Suprapubic skin (tissue), 4 donors: Measurements from ENCODE around the gene CRPPA. TPM values are rescaled to one million over a fixed set of nuclear protein-coding genes. Genes with fewer than 3 reads are reported as not detected.
"Not testable (repeated sequence)": the region's sequence is repeated elsewhere in the genome, so short reads cannot be mapped to it uniquely, and the experiment has no call there.

Source experiments
- DNase-seq, 2 donors: peaks; one replicate each; pipeline ENCODE4 v3.0.0-alpha.2; 2019; ENCODE audit warnings: low spot score in 2 of 2
- H3K27ac ChIP-seq: fragments of 200-600 bp; sonication (generic); one replicate; pipeline ENCODE4 v1.5.1; 2019
- H3K27me3 ChIP-seq: fragments of 200-600 bp; sonication (generic); one replicate; pipeline ENCODE4 v1.5.1; 2019
- H3K36me3 ChIP-seq: fragments of 200-600 bp; sonication (generic); one replicate; pipeline ENCODE4 v1.5.1; 2019
- H3K4me1 ChIP-seq: fragments of 200-600 bp; sonication (generic); one replicate; pipeline ENCODE4 v1.5.1; 2019
- H3K4me3 ChIP-seq: fragments of 200-600 bp; sonication (generic); one replicate; pipeline ENCODE4 v1.5.1; 2019; ENCODE audit warnings: mild to moderate bottlenecking
- H3K9me3 ChIP-seq: fragments of 200-600 bp; sonication (generic); one replicate; pipeline ENCODE4 v1.5.1; 2019
- EP300 ChIP-seq: sonication (generic); formaldehyde crosslinking; IDR thresholded peaks from one replicate; pipeline ENCODE4 v1.6.1; 2017; ENCODE audit warnings: antibody characterized with exemption
- POLR2A ChIP-seq, 2 donors: fragments of 450-650 bp; IDR thresholded peaks; one replicate each; pipeline ENCODE4 v1.6.1; 2017; ENCODE audit warnings: antibody characterized with exemption in 2 of 2, mild to moderate bottlenecking in 2 of 2, moderate library complexity in 2 of 2
- POLR2AphosphoS5 ChIP-seq, 3 donors: sonication (generic); formaldehyde crosslinking; IDR thresholded peaks; one replicate each; pipeline ENCODE4 v1.6.1; 2017; ENCODE audit warnings: antibody characterized with exemption in 3 of 3
- WGBS: methylation state at CpG from one replicate; pipeline ENCODE4 v1.1.5; 2018; 5-methylcytosine and 5-hydroxymethylcytosine counted together
- total RNA-seq, 4 donors: library from RNA; depleted of rRNA; stranded (reverse); fragments of >200 nt; gene quantifications; one replicate each; pipeline ENCODE4 v1.1.0, GENCODE V29; 2016
- TF ChIP-seq, protein P1 (sequence below), 2 donors: fragments of 200-600 bp in 1 of 2; fragments of 450-650 bp in 1 of 2; sonication (generic) in 1 of 2; IDR thresholded peaks; one replicate each; pipeline ENCODE4 v1.5.1; 2016 to 2019; ENCODE audit warnings: antibody characterized with exemption in 2 of 2, mild to moderate bottlenecking in 1 of 2, moderate library complexity in 1 of 2

CRPPA gene
- total RNA-seq, 4 donors from 2014 or later: 0.95 to 2.0 (median 1.6) TPM

DNA sequence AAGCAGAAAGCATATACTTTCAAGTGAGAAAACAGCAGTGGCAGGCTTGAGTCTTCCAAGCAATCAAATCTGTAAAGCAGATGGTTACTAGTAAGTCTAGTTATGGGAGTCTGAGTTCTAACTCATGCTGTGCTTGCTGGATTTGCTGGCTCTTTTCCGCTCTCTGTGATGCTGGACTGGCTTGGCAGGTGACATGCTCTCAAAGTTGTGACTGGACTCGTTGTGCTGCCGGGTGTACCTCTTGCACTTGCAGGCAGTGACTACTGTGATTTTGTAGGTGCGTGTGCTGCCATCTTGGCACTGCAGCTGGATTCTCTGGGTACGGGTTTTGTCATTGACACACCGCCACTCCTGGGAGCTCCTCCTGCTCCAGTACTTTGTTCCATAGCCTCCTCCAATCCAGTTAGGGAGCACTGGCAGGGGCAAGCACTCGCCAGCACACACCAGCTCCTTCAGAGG, 41.1 kb upstream of the CRPPA start:
- Histone ChIP-seq H3K9me3 (no peaks in the 10 kb centered on the region), H3K27ac (peak overlapping the region; percentile 80), H3K27me3 (no peaks in the 10 kb centered on the region), H3K36me3 (no peaks in the 10 kb centered on the region), H3K4me1 (peaks cover 5% of the 10 kb centered on the region), H3K4me3 (peak overlapping the region; percentile 30)
- TF ChIP-seq POLR2AphosphoS5 (IDR thresholded peaks at IDR 0.05): no peak
- no peak for TF ChIP-seq EP300
- no peak for TF ChIP-seq POLR2A (IDR thresholded peaks at IDR 0.05)
- TF ChIP-seq, protein P1, sequence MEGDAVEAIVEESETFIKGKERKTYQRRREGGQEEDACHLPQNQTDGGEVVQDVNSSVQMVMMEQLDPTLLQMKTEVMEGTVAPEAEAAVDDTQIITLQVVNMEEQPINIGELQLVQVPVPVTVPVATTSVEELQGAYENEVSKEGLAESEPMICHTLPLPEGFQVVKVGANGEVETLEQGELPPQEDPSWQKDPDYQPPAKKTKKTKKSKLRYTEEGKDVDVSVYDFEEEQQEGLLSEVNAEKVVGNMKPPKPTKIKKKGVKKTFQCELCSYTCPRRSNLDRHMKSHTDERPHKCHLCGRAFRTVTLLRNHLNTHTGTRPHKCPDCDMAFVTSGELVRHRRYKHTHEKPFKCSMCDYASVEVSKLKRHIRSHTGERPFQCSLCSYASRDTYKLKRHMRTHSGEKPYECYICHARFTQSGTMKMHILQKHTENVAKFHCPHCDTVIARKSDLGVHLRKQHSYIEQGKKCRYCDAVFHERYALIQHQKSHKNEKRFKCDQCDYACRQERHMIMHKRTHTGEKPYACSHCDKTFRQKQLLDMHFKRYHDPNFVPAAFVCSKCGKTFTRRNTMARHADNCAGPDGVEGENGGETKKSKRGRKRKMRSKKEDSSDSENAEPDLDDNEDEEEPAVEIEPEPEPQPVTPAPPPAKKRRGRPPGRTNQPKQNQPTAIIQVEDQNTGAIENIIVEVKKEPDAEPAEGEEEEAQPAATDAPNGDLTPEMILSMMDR (IDR thresholded peaks at IDR 0.05): no peak
- WGBS: 76% methylated on average over 7 of the region's 7 CpGs
- DNase-seq: no peak

DNA sequence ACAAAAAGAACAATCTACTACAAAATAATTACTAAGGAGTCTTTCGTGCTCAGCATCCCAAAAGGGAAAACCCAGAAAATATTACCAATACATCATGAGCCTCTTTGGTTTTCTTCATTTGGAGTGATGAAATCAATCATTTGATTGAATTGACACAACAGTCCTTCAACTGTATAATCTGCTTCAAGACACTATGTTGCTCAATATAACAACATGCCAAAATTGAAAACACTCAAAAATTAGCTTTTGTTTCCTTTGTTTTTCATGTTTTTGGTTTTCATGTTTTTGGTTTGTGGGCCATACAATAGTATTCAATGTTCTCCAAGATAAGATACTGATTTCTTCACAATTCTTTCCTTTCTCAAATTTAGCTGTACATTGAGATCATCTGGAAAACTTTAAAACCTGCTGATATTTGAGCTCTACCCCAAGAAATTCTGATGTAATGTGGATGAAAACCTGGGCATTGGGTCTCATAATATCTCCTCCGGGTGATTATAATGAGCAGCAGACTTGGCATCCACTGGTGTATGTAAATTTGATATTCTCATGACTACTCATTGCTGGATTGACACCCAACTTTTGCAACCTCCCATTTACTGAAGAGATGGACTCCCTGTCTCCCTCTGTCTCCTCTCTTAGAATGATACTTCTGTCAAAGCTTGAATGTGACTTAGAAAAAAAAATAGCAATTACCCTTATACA, 39.6 kb upstream of the CRPPA start:
- 61% methylated on average over 2 of the region's 2 CpGs for WGBS
- Histone ChIP-seq H3K4me3 (no peak overlapping the region), H3K27me3 (no peaks in the 10 kb centered on the region), H3K4me1 (peaks cover 5% of the 10 kb centered on the region), H3K36me3 (no peaks in the 10 kb centered on the region), H3K27ac (no peak overlapping the region), H3K9me3 (no peaks in the 10 kb centered on the region)
- no peak for TF ChIP-seq EP300
- TF ChIP-seq, protein P1 (IDR thresholded peaks at IDR 0.05): no peak
- no peak for TF ChIP-seq POLR2A (IDR thresholded peaks at IDR 0.05)
- no peak for TF ChIP-seq POLR2AphosphoS5 (IDR thresholded peaks at IDR 0.05)
- no peak for DNase-seq

DNA sequence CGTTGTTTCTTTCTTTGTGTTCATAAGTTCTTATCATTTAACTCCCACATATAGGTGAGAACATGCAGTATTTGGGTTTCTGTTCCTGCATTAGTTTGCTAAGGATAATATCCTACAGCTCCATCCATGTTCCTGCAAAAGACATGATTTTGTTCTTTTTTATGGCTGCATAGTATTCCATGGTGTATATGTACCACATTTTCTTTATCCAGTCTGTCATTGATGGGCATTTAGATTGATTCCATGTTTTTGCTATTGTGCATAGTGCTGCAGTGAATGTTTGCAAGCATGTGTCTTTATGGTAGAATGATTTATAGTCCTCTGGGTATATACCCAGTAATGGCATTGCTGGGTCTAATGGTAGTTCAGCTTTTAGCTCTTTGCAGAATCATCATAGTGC, 35.0 kb upstream of the CRPPA start:
- WGBS: 50% methylated on average over 1 of the region's 1 CpG
- not testable (repeated sequence) for H3K9me3 ChIP-seq, DNase-seq, H3K36me3 ChIP-seq, H3K27ac ChIP-seq, H3K27me3 ChIP-seq, H3K4me3 ChIP-seq, H3K4me1 ChIP-seq

DNA sequence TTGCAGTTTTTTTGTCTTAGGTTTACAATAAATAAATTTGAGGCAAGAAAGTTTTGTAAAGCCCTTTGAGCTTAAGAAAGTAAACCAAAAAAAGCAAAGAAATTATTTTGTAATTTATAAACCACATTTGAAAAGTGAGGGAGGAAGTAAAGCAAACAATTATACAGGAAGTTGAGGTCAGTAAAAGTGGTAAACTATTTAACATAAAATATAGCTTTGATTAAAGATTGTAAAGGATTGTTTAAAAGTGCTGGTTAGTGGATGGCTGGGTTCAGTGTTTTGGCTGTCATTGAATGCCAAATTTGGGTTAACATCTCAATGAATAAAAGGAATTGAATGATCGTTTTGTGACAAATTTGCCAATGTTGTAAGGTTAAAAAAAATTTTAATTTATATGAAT, 34.3 kb upstream of the CRPPA start:
- no peak overlapping the region for H3K27ac ChIP-seq
- 59% methylated on average over 1 of the region's 1 CpG for WGBS

DNA sequence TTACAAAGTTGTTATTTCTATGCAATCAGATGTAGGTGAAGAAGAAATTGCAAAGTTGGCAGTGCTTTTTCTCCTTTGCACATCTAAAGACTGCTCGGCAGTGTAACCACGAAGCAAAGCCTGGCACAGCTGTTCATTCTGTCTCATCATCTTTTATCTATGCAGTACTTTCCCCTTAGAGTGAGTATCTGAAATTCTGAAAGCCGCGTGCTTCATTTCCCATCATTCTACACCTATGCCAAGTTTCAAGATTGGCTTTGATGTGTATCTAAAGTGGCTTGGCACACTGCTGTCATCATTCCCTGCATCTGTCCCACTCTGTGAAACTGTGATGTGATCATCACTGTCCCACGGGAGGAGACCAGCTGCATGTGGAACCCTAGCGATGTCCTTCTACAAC, 29.0 kb upstream of the CRPPA start:
- Histone ChIP-seq H3K27me3 (no peaks in the 10 kb centered on the region), H3K36me3 (no peaks in the 10 kb centered on the region), H3K4me1 (no peaks in the 10 kb centered on the region), H3K4me3 (no peak overlapping the region), H3K9me3 (no peaks in the 10 kb centered on the region), H3K27ac (no peak overlapping the region)
- WGBS: 79% methylated on average over 6 of the region's 6 CpGs
- no peak for DNase-seq
- no peak for TF ChIP-seq POLR2AphosphoS5 (IDR thresholded peaks at IDR 0.05)
- no peak for TF ChIP-seq POLR2A (IDR thresholded peaks at IDR 0.05)
- TF ChIP-seq EP300: no peak
- TF ChIP-seq, protein P1 (IDR thresholded peaks at IDR 0.05): no peak

More for the DNA sequence above, 34.3 kb upstream of the CRPPA start:
- TF ChIP-seq POLR2AphosphoS5 (IDR thresholded peaks at IDR 0.05) (no peak), POLR2A (IDR thresholded peaks at IDR 0.05) (no peak)
- TF ChIP-seq, protein P1 (IDR thresholded peaks at IDR 0.05): no peak
- Histone ChIP-seq H3K4me3 (no peak overlapping the region), H3K9me3 (no peaks in the 10 kb centered on the region), H3K27me3 (no peaks in the 10 kb centered on the region), H3K4me1 (no peaks in the 10 kb centered on the region), H3K36me3 (no peaks in the 10 kb centered on the region)
- DNase-seq: no peak

DNA sequence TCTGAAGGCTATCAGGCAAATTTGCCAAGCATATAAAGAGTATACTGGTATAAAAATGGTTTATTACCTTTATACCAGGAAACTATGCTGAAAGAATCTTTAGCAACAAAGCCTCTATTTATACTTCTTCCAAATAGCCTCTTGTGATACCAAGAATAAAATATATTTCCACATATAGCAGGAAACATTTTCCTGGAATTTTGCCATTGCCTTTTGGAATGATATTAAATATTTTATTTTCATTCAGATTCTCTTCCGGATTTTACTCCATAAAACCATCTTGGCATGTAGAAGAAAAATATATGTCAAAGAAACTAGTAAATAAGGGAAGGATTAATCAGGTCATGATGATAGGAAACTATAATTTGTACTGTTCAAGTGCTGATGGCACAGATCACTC, 26.5 kb upstream of the CRPPA start:
- no peak for TF ChIP-seq POLR2AphosphoS5 (IDR thresholded peaks at IDR 0.05)
- TF ChIP-seq, protein P1 (IDR thresholded peaks at IDR 0.05): no peak
- 43% methylated on average over 1 of the region's 1 CpG for WGBS
- no peak for DNase-seq
- no peaks in the 10 kb centered on the region for H3K27me3 ChIP-seq
- H3K4me1 ChIP-seq: no peaks in the 10 kb centered on the region
- no peaks in the 10 kb centered on the region for H3K9me3 ChIP-seq
- no peak overlapping the region for H3K4me3 ChIP-seq
- no peak overlapping the region for H3K27ac ChIP-seq
- no peaks in the 10 kb centered on the region for H3K36me3 ChIP-seq
